ENCODE data around the gene CNOT6L. TPM values are rescaled to one million over a fixed set of nuclear protein-coding genes. Genes with fewer than 3 reads are reported as not detected.

CNOT6L gene
- total RNA-seq, 2 donors from 2014 or later: 32.4 to 56.6 TPM

DNA sequence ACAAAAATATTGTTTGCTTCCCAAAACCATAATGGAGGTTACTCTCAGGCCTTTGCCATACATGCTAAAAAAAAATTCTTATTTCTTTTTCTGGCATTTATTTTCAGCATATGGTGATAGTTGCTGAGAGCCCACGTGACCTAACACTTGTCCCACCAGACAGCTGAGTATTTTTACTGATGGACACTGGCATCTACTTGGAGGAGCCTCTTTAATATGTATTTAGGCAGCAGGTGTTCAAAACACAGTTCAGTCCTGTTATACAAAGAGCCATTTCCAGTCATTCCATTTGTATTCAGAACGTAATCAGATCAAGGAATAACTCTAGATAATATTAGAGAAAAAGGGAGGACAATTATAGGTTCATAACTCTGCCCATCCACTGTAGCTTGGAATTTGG is 118.0 kb downstream of the CNOT6L start:
- H3K9me3 ChIP-seq: no peaks in the 10 kb centered on the region
- no peaks in the 10 kb centered on the region for H3K4me1 ChIP-seq
- no peaks in the 10 kb centered on the region for H3K36me3 ChIP-seq
- intact Hi-C loops (cut with DNase I): loop anchor here (5.0 kb wide), 1 partner anchor 319 kb away; no protein-coding TSS in a partner anchor
- no peak overlapping the region for H3K27ac ChIP-seq
- TF ChIP-seq, protein P1, sequence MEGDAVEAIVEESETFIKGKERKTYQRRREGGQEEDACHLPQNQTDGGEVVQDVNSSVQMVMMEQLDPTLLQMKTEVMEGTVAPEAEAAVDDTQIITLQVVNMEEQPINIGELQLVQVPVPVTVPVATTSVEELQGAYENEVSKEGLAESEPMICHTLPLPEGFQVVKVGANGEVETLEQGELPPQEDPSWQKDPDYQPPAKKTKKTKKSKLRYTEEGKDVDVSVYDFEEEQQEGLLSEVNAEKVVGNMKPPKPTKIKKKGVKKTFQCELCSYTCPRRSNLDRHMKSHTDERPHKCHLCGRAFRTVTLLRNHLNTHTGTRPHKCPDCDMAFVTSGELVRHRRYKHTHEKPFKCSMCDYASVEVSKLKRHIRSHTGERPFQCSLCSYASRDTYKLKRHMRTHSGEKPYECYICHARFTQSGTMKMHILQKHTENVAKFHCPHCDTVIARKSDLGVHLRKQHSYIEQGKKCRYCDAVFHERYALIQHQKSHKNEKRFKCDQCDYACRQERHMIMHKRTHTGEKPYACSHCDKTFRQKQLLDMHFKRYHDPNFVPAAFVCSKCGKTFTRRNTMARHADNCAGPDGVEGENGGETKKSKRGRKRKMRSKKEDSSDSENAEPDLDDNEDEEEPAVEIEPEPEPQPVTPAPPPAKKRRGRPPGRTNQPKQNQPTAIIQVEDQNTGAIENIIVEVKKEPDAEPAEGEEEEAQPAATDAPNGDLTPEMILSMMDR (IDR thresholded peaks at IDR 0.05): no peak
- no peak overlapping the region for H3K4me3 ChIP-seq
- DNase-seq: no peak
- no peak overlapping the region for H3K9ac ChIP-seq (ENCODE audit: low read depth in 2 of 2, low read length in 2 of 2)
- no peaks in the 10 kb centered on the region for H3K27me3 ChIP-seq

DNA sequence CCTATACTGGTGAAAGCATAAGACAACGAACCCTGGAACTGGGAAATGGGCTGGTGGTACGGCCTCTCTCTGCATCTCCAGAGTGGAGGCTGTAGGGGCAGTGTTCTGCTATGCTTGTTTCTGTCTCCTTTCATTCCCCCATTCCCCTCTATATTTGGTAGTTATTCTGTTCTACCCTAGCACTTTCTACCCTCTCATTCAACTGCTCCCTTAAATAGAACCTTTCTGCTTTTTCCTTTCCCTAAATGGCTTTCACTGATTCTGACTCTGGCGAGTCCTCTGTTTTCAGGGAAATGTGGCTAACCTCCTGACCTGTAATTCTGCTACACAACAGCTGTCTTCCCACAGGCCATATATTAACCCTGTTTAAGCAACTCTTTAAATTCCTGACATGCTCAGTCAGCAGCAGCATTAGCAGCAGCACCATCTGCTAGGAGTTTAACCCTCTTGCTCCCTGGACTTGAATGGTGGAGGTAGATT is 119.4 kb downstream of the CNOT6L start:
- no peaks in the 10 kb centered on the region for H3K9me3 ChIP-seq
- H3K4me1 ChIP-seq: no peaks in the 10 kb centered on the region
- DNase-seq: no peak
- no peak overlapping the region for H3K9ac ChIP-seq (ENCODE audit: low read depth in 2 of 2, low read length in 2 of 2)
- TF ChIP-seq, protein P1 (IDR thresholded peaks at IDR 0.05): no peak
- no peak overlapping the region for H3K27ac ChIP-seq
- H3K36me3 ChIP-seq: no peaks in the 10 kb centered on the region
- H3K4me3 ChIP-seq: no peak overlapping the region
- intact Hi-C loops (cut with DNase I): loop anchor here (5.0 to 10.0 kb wide), 3 partner anchors 82 to 317 kb away; no protein-coding TSS in a partner anchor
- no peaks in the 10 kb centered on the region for H3K27me3 ChIP-seq

DNA sequence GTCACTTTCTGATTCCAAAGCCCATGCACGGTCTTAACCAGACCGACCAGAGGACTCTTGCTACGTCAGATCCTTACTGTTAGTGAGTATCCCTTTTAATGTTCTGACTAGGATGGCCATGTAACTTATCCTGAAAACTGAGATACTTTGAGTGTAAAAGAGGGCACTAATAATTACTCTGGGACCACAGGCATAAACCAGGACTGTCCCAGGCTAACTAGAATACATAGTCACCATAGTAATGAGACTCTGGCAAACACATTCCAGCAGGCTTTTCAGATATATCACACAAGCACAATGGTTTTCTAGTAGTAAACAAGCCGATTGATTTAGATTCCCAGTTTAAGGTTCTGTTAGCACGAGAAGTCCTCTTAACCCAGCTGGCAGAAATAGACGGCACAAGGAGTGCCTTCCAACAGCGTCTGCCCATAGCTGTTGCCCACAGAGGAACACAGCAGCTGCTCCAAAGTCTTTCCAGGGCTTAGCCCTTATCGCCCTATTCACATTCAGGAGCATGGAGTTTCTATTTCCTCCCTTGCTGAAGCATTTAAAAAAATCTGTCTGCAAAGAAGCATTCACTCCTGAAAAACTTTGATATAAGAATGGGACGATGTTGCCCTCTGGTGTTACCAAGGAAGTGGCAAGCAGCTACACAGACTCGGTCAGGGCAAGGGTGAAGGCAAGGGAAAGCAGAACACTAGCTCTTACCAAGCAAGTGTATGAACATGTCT is 121.1 kb downstream of the CNOT6L start:
- TF ChIP-seq, protein P1 (IDR thresholded peaks at IDR 0.05): peak; percentile 48
- peak overlapping the region in 1 of 2 donors; percentile 51 for H3K9ac ChIP-seq (ENCODE audit: low read depth in 2 of 2, low read length in 2 of 2)
- H3K36me3 ChIP-seq: no peaks in the 10 kb centered on the region
- H3K9me3 ChIP-seq: no peaks in the 10 kb centered on the region
- H3K27ac ChIP-seq: no peak overlapping the region
- no peak overlapping the region for H3K4me3 ChIP-seq
- H3K27me3 ChIP-seq: no peaks in the 10 kb centered on the region
- peak; percentile 63 for DNase-seq
- intact Hi-C loops (cut with DNase I): loop anchor here (5.0 to 10.0 kb wide), 2 partner anchors 81 to 223 kb away; no protein-coding TSS in a partner anchor
- H3K4me1 ChIP-seq: no peaks in the 10 kb centered on the region

DNA sequence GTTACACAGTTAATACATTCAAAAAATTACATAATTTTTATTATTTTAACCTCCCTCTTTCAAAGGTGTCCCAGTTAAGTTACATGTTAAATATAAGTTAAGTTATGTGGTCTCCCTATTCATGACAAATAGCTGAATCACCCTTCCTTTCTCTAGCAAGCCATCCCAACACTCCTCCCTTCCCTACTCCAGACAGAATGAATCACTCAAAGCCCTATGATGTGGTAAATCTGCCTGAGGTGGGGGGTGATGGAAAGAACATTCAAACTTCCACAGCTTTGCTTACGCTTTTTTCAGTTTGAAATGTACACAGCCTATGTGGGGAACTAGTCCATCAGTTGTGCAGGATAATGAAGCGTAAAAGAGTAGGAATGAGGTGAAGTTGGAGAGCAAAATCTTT is 123.4 kb downstream of the CNOT6L start:
- intact Hi-C loops (cut with DNase I): loop anchor here (5.0 to 10.0 kb wide), 2 partner anchors 78 to 221 kb away; no protein-coding TSS in a partner anchor
- Histone ChIP-seq H3K4me1 (no peaks in the 10 kb centered on the region), H3K27me3 (no peaks in the 10 kb centered on the region), H3K36me3 (no peaks in the 10 kb centered on the region), H3K4me3 (no peak overlapping the region), H3K27ac (no peak overlapping the region), H3K9me3 (no peaks in the 10 kb centered on the region), H3K9ac (ENCODE audit: low read depth in 2 of 2, low read length in 2 of 2) (no peak overlapping the region)
- TF ChIP-seq, protein P1 (IDR thresholded peaks at IDR 0.05): no peak
- no peak for DNase-seq

- no peak overlapping the region for H3K9ac ChIP-seq (ENCODE audit: low read depth in 2 of 2, low read length in 2 of 2)
- no peak overlapping the region for H3K4me3 ChIP-seq
- H3K9me3 ChIP-seq: no peaks in the 10 kb centered on the region
- TF ChIP-seq, protein P1 (IDR thresholded peaks at IDR 0.05): no peak
- no peaks in the 10 kb centered on the region for H3K27me3 ChIP-seq
- H3K36me3 ChIP-seq: no peaks in the 10 kb centered on the region
- H3K4me1 ChIP-seq: no peaks in the 10 kb centered on the region
- DNase-seq: no peak
- intact Hi-C loops (cut with DNase I): loop anchor here (10.0 kb wide), 1 partner anchor 218 kb away; no protein-coding TSS in a partner anchor
- H3K27ac ChIP-seq: no peak overlapping the region
Observed at GRCh38 chr4:77692847-77693432, 126.2 kb downstream of the CNOT6L start.

Measured in colonic mucosa (tissue), 4 donors.